SK-N-SH treated with all-trans-retinoic acid at 6 μM for 48 hours (cell line): Measurements from ENCODE around the gene MMUT.

Experiments used
- ATAC-seq: fragments of 200-7000 bp; cut with Tn5 transposase; 3 replicates; pipeline ENCODE4 v1.9.1; 2020; ENCODE audit warnings: mild to moderate bottlenecking, moderate library complexity
- BACH2 ChIP-seq: fragments of 250-450 bp; sonication (Bioruptor Pico); IDR thresholded peaks from 2 replicates; pipeline ENCODE4 v1.9.0; 2021; ENCODE audit warnings: mild to moderate bottlenecking, borderline replicate concordance
- CREB5 ChIP-seq: fragments of 250-450 bp; sonication (Bioruptor Pico); IDR thresholded peaks from 2 replicates; pipeline ENCODE4 v1.5.1; 2020; ENCODE audit warnings: low read depth, mild to moderate bottlenecking, moderate library complexity
- CSDC2 ChIP-seq: fragments of 250-450 bp; sonication (Bioruptor Pico); IDR thresholded peaks from 2 replicates; pipeline ENCODE4 v1.5.0; 2020; ENCODE audit warnings: mild to moderate bottlenecking, moderate library complexity
- ESRRG ChIP-seq: fragments of 250-450 bp; sonication (Bioruptor Pico); IDR thresholded peaks from 2 replicates; pipeline ENCODE4 v1.6.1; 2021; ENCODE audit warnings: mild to moderate bottlenecking
- GLIS3 ChIP-seq: fragments of 250-450 bp; sonication (Bioruptor Pico); IDR thresholded peaks from 2 replicates; pipeline ENCODE4 v1.5.0; 2020; ENCODE audit warnings: mild to moderate bottlenecking, moderate library complexity
- OSR1 ChIP-seq: fragments of 250-450 bp; sonication (Bioruptor Pico); IDR thresholded peaks from 2 replicates; pipeline ENCODE4 v1.8.0; 2022; ENCODE audit warnings: moderate library complexity, mild to moderate bottlenecking, inconsistent platforms
- POU6F1 ChIP-seq: fragments of 250-450 bp; sonication (Bioruptor Pico); IDR thresholded peaks from 2 replicates; pipeline ENCODE4 v1.8.0; 2021; ENCODE audit warnings: low read depth, mild to moderate bottlenecking, moderate library complexity, borderline replicate concordance
- PPARA ChIP-seq: fragments of 250-450 bp; sonication (Bioruptor Pico); IDR thresholded peaks from 2 replicates; pipeline ENCODE4 v1.5.0; 2020; ENCODE audit warnings: mild to moderate bottlenecking, borderline replicate concordance
- RARB ChIP-seq: fragments of 250-450 bp; sonication (Bioruptor Pico); IDR thresholded peaks from 2 replicates; pipeline ENCODE4 v1.8.0; 2021; ENCODE audit warnings: mild to moderate bottlenecking, moderate library complexity
- SNAI2 ChIP-seq: fragments of 250-450 bp; sonication (Bioruptor Pico); IDR thresholded peaks from 2 replicates; pipeline ENCODE4 v1.5.0; 2020; ENCODE audit warnings: mild to moderate bottlenecking, moderate library complexity
- TCF4 ChIP-seq: fragments of 250-450 bp; sonication (Bioruptor Pico); IDR thresholded peaks from 2 replicates; pipeline ENCODE4 v1.8.0; 2021; ENCODE audit warnings: mild to moderate bottlenecking, moderate library complexity, borderline replicate concordance
- TOX ChIP-seq: fragments of 250-450 bp; sonication (Bioruptor Pico); IDR thresholded peaks from 2 replicates; pipeline ENCODE4 v1.8.0; 2021; ENCODE audit warnings: mild to moderate bottlenecking, moderate library complexity, borderline replicate concordance
- ZC3H10 ChIP-seq: fragments of 250-450 bp; sonication (Bioruptor Pico); IDR thresholded peaks from 2 replicates; pipeline ENCODE4 v1.5.1; 2021; ENCODE audit warnings: mild to moderate bottlenecking, moderate library complexity
- ZFP3 ChIP-seq: fragments of 250-450 bp; sonication (Bioruptor Pico); IDR thresholded peaks from 2 replicates; pipeline ENCODE4 v1.5.0; 2020; ENCODE audit warnings: mild to moderate bottlenecking, moderate library complexity
- ZFP30 ChIP-seq: fragments of 450-650 bp; formaldehyde crosslinking; IDR thresholded peaks from 2 replicates; pipeline ENCODE4 v1.5.0; 2022; ENCODE audit warnings: mild to moderate bottlenecking, moderate library complexity
- ZNF565 ChIP-seq: fragments of 450-650 bp; formaldehyde crosslinking; conservative IDR thresholded peaks from 2 replicates; pipeline ENCODE4 v1.5.0; 2020; ENCODE audit warnings: low read depth, mild to moderate bottlenecking, moderate library complexity
- ZNF8 ChIP-seq: fragments of 450-650 bp; formaldehyde crosslinking; IDR thresholded peaks from 2 replicates; pipeline ENCODE4 v1.5.0; 2020; ENCODE audit warnings: mild to moderate bottlenecking, moderate library complexity
- TF ChIP-seq, protein P1 (sequence below): fragments of 250-450 bp; sonication (Bioruptor Pico); IDR thresholded peaks from 2 replicates; pipeline ENCODE4 v1.8.0; 2020; ENCODE audit warnings: mild to moderate bottlenecking, moderate library complexity, borderline replicate concordance

MMUT gene

GRCh38 chr6:49463612-49463967, 537 bp upstream of the MMUT start:
- ATAC-seq, result peak; percentile 30
- no peak for TF ChIP-seq ESRRG (CRISPR knock-in tag)
- no peak for TF ChIP-seq BACH2 (CRISPR knock-in tag)
- TF ChIP-seq GLIS3, result no peak
- no peak for TF ChIP-seq TOX
- TF ChIP-seq ZNF565 (CRISPR knock-in tag), result no peak
- no peak for TF ChIP-seq POU6F1 (CRISPR knock-in tag)
- TF ChIP-seq TCF4 (CRISPR knock-in tag), result no peak
- TF ChIP-seq ZFP30 (CRISPR knock-in tag), result no peak
- TF ChIP-seq OSR1 (CRISPR knock-in tag), result no peak
- no peak for TF ChIP-seq SNAI2 (CRISPR knock-in tag)
- TF ChIP-seq, protein P1, sequence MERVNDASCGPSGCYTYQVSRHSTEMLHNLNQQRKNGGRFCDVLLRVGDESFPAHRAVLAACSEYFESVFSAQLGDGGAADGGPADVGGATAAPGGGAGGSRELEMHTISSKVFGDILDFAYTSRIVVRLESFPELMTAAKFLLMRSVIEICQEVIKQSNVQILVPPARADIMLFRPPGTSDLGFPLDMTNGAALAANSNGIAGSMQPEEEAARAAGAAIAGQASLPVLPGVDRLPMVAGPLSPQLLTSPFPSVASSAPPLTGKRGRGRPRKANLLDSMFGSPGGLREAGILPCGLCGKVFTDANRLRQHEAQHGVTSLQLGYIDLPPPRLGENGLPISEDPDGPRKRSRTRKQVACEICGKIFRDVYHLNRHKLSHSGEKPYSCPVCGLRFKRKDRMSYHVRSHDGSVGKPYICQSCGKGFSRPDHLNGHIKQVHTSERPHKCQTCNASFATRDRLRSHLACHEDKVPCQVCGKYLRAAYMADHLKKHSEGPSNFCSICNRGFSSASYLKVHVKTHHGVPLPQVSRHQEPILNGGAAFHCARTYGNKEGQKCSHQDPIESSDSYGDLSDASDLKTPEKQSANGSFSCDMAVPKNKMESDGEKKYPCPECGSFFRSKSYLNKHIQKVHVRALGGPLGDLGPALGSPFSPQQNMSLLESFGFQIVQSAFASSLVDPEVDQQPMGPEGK (CRISPR knock-in tag), result no peak
- TF ChIP-seq RARB, result no peak
- TF ChIP-seq ZC3H10 (CRISPR knock-in tag), result no peak

GRCh38 chr6:49462599-49462926, 490 bp downstream of the MMUT start:
- peak; percentile 34 for ATAC-seq
- no peak for TF ChIP-seq CSDC2 (CRISPR knock-in tag)
- TF ChIP-seq ZNF8 (CRISPR knock-in tag), result no peak
- TF ChIP-seq SNAI2 (CRISPR knock-in tag), result no peak
- no peak for TF ChIP-seq ZC3H10 (CRISPR knock-in tag)
- TF ChIP-seq ZFP3 (CRISPR knock-in tag), result no peak

GRCh38 chr6:49462071-49462470, 982 bp downstream of the MMUT start:
- no peak for TF ChIP-seq GLIS3
- TF ChIP-seq, protein P1 (CRISPR knock-in tag), result no peak
- ATAC-seq, result no peak

GRCh38 chr6:49457771-49458170, 5.3 kb downstream of the MMUT start:
- no peak for TF ChIP-seq POU6F1 (CRISPR knock-in tag)
- no peak for TF ChIP-seq SNAI2 (CRISPR knock-in tag)
- TF ChIP-seq CSDC2 (CRISPR knock-in tag), result no peak
- no peak for TF ChIP-seq GLIS3
- TF ChIP-seq ZFP30 (CRISPR knock-in tag), result no peak
- no peak for TF ChIP-seq ZC3H10 (CRISPR knock-in tag)
- TF ChIP-seq ESRRG (CRISPR knock-in tag), result no peak
- TF ChIP-seq, all 23 proteins: peak for 0

GRCh38 chr6:49454787-49455709, 8.0 kb downstream of the MMUT start:
- TF ChIP-seq SNAI2 (CRISPR knock-in tag) (no peak), OSR1 (CRISPR knock-in tag) (no peak), TCF4 (CRISPR knock-in tag) (no peak), PPARA (CRISPR knock-in tag) (no peak), ZNF8 (CRISPR knock-in tag) (no peak), ESRRG (CRISPR knock-in tag) (no peak), TOX (no peak), CREB5 (CRISPR knock-in tag) (no peak)
- TF ChIP-seq, protein P1 (CRISPR knock-in tag), result no peak
- no peak for ATAC-seq

More at GRCh38 chr6:49457771-49458170, 5.3 kb downstream of the MMUT start:
- no peak for ATAC-seq
